Thyroid gland (tissue), 4 donors: ENCODE results near the gene NMRK2.

ENCODE experiments used
- CTCF ChIP-seq, 6 experiments: fragments of 200-600 bp in 3 of 6; fragments of 450-650 bp in 3 of 6; sonication (generic) in 3 of 6; IDR thresholded peaks; one replicate each; pipeline ENCODE4 v1.5.1; 2016 to 2019; ENCODE audit warnings: antibody characterized with exemption in 6 of 6, mild to moderate bottlenecking in 2 of 6, inconsistent platforms in 1 of 6, moderate library complexity in 1 of 6
- POLR2A ChIP-seq, 2 donors: fragments of 450-650 bp; IDR thresholded peaks; one replicate each; pipeline ENCODE4 v1.6.1; 2017; ENCODE audit warnings: antibody characterized with exemption in 2 of 2, mild to moderate bottlenecking in 2 of 2, moderate library complexity in 1 of 2

- no peak for TF ChIP-seq CTCF (IDR thresholded peaks at IDR 0.05)
- TF ChIP-seq POLR2A (IDR thresholded peaks at IDR 0.05), result no peak
These were observed 11.3 kb downstream of the NMRK2 start for GRCh38 chr19:3944018-3944721.
